NCI-H748 treated with DMSO at 0.1 percent for 48 hours (cell line): ENCODE data around the gene MVB12A.
A peak's percentile ranks its signal among the peaks of the same experiment; 100 is the strongest.

Experiments used
- DNase-seq: peaks from one replicate; lab custom pipeline; 2025; lab: John Stamatoyannopoulos, UW

The MVB12A gene

DNA sequence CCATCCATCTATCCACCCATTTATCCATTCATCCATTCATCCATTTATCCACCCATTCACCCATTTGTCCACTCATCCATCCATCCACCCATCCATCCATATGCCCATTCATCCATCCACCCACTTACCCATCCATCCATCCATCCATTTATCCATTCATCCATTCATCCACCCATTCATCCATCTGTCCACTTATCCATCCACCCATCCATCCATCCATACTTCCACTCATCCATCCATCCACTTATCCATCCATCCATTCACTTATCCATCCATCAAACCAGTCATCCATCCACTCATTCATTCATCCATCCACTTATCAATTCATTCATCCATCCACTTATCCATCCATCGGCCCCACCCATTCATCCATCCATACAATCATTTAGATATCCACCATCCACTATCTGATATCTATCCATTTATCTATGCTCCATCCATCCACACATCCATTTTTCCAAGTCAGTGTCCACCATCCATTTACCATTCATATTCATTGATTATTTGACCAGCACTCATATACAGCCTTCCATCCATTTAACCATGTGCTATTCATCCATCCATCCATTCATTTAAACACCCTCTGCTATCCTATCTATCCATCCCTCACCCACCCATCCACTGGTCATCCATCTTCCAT, 25.8 kb downstream of the MVB12A start:
- no peak for DNase-seq

GRCh38 chr19:17447704-17448130, 27.9 kb downstream of the MVB12A start:
- DNase-seq, result no peak

DNA sequence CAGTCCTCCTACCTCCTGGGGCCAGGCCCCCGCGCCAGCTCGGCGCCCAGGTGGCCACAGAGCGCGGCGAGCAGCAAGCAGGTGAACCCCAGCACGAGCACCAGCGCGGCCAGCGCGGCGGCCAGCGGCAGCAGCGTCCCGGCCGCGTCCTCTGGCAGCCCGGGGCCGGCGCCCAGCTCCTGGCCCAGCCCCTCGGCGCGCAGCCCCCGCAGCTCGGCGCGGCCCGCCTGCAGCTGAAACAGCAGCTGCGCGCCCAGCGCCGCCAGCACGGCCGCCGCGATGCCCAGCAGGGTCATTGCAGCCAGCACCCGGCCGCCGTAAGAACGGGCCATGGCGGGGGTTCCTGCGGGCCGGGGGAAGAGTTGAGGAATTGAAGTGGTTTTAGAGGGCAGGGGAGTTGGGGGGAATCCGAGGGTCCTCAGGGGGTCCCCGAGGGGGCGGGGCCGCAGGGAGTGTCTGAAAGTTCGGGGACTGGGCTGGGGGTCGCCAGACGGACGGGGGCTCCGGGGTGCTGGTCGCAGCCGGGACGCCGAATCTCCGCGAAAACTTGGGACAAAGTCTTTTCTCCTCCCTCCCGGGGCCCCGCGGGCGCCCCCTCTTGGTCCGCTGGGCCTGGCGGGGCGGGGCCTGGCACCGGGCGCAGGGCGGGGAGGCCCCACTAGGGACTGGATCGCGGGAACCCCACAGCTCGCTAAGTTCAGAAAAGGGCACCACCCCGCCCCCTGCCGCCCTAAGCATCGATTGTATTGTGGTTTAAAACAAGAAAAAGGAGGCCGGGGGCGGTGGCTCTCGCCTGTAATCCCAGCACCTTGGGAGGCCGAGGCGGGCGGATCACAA, 28.5 kb downstream of the MVB12A start, which contains the start of gene TMEM221:
TSS of gene TMEM221 (minus strand) at position 538 of the 837 bp plus-strand sequence. CDS start at position 332, 206 bp downstream.
- DNase-seq, result no peak

DNA sequence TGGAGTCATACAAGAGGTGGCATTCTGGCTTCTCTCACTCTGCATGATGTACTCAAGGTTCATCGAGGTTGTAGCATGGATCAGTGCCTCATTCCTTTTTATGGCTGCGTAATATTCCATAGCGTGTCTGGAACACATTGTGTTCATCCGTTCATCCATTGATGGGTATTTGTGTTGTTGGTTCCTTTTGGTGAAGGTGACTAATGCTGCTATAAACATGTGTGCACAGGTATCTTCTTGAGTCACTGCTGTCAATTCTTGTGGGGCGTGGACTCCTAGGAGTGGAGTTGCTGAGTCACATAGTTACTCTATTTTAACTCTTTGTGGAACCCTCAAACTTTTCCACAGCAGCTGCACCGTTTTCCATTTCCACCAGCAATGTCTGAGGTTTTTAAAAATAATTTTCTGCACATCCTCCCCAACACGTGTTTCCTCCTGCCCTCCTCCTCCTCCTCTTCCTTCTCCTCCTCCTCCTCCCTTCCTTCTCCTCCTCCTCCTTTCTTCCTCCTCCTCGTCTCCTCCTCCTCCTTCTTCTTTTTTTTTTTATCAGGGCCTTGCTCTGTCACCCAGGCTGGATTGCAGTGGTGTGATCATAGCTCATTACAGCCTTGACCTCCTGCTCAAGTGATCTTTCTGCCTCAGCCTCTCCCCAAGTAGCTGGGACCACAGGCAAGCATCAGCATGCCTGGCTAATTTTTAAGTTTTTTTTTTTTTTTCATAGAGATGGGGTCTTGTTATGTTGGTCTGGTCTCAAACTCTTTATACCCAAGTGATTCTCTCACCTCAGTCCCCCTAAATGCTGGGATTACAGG, 30.6 kb downstream of the MVB12A start:
- DNase-seq, result no peak

DNA sequence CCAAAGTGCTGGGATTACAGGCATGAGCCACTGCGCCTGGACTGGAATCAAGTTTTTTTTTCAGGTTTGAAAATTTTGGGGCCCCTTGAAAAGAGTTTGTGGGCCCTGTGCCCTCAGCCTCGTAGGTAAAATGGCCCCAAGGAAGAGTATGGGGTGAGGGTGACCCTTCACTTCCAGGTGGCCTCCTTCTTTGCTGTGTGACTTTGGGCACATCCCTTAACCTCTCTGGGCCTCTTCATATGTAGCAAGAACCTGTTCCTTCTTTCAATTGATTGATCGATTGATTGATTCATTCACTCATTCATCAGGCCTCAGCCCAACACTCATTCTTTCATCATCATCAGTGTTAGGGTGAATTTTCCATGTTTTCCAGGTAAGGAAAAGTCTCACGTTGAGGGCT, 32.0 kb downstream of the MVB12A start:
- no peak for DNase-seq

GRCh38 chr19:17454576-17455071, 34.8 kb downstream of the MVB12A start:
- DNase-seq, result no peak

DNA sequence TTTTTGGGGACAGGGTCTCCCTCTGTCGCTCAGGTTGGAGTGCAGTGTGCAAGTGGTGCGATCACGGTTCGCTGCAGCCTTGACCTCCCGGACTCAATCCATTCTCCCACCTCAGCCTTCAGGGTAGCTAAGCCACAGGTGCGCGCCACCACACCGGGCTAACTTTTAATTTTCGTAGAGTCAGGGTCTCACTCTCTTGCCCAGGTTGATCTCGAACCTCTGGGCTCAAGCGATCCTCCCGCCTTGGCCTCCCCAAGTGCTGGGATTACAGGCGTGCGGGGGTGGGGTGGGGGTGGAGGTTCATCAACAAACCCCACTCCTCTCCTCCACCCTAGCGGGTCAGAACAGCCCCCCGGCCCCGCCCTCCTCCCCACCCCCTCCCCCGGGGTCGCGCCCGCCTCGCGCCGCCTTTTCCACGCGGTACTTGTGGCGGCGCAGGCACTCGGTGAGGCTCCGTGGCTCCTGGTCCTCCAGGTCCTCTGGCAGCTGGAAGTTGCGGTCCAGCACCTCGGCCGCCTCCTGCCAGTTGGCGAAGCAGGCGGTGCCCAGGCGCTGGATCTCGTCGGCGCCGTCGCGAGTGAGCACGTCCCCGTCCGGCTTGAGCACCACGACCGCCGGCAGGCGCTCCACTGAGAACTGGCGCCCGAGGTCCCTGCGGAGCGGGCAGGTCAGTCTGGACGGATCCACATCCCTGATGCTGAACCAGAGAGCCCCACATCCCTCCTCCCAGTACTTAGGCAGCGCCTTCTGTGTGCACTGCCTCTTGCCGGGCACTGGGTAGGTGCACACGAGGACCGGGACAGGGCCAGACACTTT, 35.7 kb downstream of the MVB12A start:
- no peak for DNase-seq

GRCh38 chr19:17456127-17456526, 36.3 kb downstream of the MVB12A start:
- DNase-seq, result no peak

GRCh38 chr19:17457616-17458015, 37.8 kb downstream of the MVB12A start:
- DNase-seq, result no peak

DNA sequence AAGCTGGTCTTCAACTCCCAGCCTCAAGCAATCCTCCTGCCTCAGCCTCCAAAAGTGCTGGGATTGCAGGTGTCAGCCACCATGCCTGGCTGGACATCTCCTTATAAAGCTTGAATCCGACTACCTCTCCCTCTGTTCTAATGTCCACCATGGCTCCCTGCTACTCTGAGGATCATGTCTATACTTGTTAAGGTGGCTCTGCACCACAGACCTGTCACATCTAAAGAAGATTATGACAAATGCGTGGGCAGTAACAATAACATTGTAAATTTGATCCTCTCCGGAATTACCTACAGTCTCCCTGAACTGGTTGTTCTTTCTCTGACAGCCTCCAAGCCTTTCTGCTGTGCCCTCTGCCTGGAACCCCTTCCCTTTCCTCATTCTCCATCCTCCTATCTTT, 39.1 kb downstream of the MVB12A start:
- no peak for DNase-seq

- DNase-seq, result no peak
Measured at GRCh38 chr19:17460372-17461230, 40.8 kb downstream of the MVB12A start, which contains the start of gene NXNL1. NXNL1 (minus strand) TSS chr19:17460926; CDS start chr19:17460869, 57 bp downstream.

GRCh38 chr19:17466487-17466850, 46.6 kb downstream of the MVB12A start:
- DNase-seq, result no peak

GRCh38 chr19:17467471-17468301, 47.8 kb downstream of the MVB12A start:
- no peak for DNase-seq

GRCh38 chr19:17468302-17469091, 48.6 kb downstream of the MVB12A start:
- no peak for DNase-seq

- DNase-seq, result no peak
Measured at GRCh38 chr19:17469092-17469480, 49.2 kb downstream of the MVB12A start.

DNA sequence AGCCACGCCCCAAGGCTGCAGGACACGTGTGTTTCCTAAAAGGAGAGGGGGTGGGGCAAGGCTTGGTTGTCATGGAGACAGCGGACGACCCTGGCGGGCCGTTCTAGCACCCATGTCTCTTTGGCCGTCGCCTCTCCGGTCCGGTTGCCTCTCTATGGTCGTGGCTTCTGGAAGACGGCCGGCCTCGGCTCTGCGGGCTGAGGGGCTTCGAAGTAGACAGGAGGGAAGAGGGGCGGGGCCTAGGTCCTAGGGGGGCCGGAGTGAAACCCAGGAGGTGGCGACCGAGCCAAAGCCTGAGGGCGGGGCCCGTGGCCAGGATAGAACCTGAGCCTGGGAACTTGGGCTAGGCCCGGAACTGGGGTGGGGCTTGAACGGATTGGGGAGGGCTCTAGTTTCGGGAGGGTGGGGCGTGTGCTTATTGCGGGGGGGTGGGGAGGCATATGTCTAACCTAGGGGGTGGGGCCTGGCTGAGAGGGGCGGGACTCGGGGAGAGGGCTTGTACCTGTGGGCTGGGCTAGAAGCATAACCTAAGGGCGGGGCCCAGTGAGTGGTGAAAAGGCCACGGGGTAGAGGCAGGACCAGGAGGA, 49.7 kb downstream of the MVB12A start:
- DNase-seq, result peak; percentile 62

DNA sequence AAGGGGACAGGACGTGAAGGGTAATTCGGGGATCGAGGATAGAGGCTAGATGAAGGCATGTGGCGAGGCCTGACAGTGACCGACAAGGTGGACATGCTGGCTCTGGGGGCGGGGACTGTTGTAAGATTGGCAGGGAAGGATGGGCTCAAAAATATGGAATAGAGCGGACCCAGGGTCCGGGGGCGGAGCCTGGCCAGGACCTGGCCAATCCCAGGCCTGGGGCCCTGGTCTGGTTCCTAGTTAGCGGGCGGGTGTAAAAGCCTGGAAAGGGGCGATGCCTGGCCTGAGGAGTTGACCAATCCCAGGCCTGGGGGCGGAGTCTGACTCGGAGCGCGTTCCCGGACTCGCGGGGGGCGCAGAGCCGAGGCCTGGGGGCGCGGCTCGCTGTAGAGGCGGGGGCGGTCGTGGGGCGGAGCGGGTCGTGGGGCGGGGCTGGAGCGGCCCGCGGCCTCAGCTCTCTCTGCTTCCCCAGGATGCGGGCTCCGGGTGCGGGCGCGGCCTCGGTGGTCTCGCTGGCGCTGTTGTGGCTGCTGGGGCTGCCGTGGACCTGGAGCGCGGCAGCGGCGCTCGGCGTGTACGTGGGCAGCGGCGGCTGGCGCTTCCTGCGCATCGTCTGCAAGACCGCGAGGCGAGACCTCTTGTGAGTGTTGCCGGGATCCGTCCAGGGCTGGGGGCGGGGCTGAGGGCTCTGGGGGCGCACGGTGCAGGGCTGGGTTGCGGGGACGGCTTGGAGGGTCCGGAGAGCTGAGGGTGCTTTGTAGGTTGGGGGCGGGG, 50.4 kb downstream of the MVB12A start, which contains the start of gene SLC27A1:
TSS of gene SLC27A1 (plus strand) at position 457 of the 774 bp plus-strand sequence. CDS start at position 474, 17 bp downstream.
- DNase-seq, result peak; percentile 88
